ENCODE measurements around the gene CTRB1.
"Not testable (repeated sequence)": the region's sequence is repeated elsewhere in the genome, so short reads cannot be mapped to it uniquely, and the experiment has no call there.

The CTRB1 gene

GRCh38 chr16:75204905-75205304 is 13.9 kb upstream of the CTRB1 start:
- DNase-seq = not testable (repeated sequence)

- DNase-seq = not testable (repeated sequence)
Measured at GRCh38 chr16:75205438-75205837, 13.3 kb upstream of the CTRB1 start.

GRCh38 chr16:75205961-75206748 is 12.6 kb upstream of the CTRB1 start:
- DNase-seq = not testable (repeated sequence)

- DNase-seq = no peak
Measured at GRCh38 chr16:75206749-75207451, 11.9 kb upstream of the CTRB1 start, which contains the start of gene CTRB2. Gene CTRB2 (minus strand): TSS chr16:75207161. CDS start chr16:75207141, 20 bp downstream.

- DNase-seq = no peak
Measured at GRCh38 chr16:75207831-75208230, 11.0 kb upstream of the CTRB1 start.

- DNase-seq = no peak
Measured at GRCh38 chr16:75208242-75208825, 10.5 kb upstream of the CTRB1 start.

- no peak for DNase-seq
Measured at GRCh38 chr16:75208861-75209505, 9.8 kb upstream of the CTRB1 start.

- not testable (repeated sequence) for DNase-seq
Measured at GRCh38 chr16:75209514-75209913, 9.3 kb upstream of the CTRB1 start.

- DNase-seq = no peak
Measured at GRCh38 chr16:75209944-75210343, 8.8 kb upstream of the CTRB1 start.

- DNase-seq = not testable (repeated sequence)
Measured at GRCh38 chr16:75211286-75211685, 7.5 kb upstream of the CTRB1 start.

- DNase-seq = no peak
Measured at GRCh38 chr16:75216127-75216526, 2.7 kb upstream of the CTRB1 start.

GRCh38 chr16:75216576-75216975 is 2.2 kb upstream of the CTRB1 start:
- no peak for DNase-seq

GRCh38 chr16:75217389-75217851 is 1.4 kb upstream of the CTRB1 start:
- no peak for DNase-seq

GRCh38 chr16:75219088-75219487 is 300 bp downstream of the CTRB1 start:
- no peak for DNase-seq

- DNase-seq = no peak
Measured at GRCh38 chr16:75219838-75220237, 1.1 kb downstream of the CTRB1 start.

- no peak for DNase-seq
Measured at GRCh38 chr16:75222271-75222783, 3.5 kb downstream of the CTRB1 start.

- DNase-seq = not testable (repeated sequence)
Measured at GRCh38 chr16:75223129-75223528, 4.3 kb downstream of the CTRB1 start.

GRCh38 chr16:75224306-75225082 is 5.7 kb downstream of the CTRB1 start:
- DNase-seq = no peak

- no peak for DNase-seq
Measured at GRCh38 chr16:75225092-75225491, 6.3 kb downstream of the CTRB1 start.

GRCh38 chr16:75225678-75226515 is 7.1 kb downstream of the CTRB1 start:
- no peak for DNase-seq
